Activated gamma-delta T cell (primary cell): ENCODE results near the gene PDZD2.
"Not testable (repeated sequence)": the region's sequence is repeated elsewhere in the genome, so short reads cannot be mapped to it uniquely, and the experiment has no call there.

ENCODE experiments used
- DNase-seq: peaks from one replicate; lab custom pipeline; 2025; lab: John Stamatoyannopoulos, UW

The PDZD2 gene

GRCh38 chr5:31769530-31769929, 130.6 kb downstream of the PDZD2 start:
- no peak for DNase-seq

DNA sequence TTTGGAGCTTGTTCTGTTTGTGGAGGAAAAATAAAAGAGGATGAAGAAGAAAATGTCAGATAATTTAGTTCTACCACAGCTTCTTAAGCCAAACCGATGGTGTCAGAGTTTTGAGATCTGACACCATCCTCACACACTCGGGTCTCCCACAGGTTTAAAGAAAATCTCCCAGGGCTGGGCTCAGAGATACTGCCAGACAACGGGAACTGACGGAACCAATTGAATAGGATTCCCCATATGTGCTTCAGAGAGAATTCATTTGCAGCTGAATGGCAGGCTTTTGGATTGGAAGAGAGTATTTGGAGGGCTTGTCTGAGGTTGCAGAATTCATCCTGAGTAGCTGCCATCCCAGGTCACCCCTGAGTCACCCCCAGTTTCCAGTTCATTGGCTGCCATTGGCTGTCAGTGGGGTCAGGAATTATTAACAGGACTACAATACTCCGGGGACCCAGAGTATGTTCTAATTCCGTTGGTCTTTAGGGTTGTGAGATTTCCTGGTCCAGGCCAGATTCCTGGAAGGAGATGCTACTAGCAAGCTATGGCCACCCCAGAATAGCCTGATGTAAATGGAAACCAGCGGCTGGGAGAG, 131.3 kb downstream of the PDZD2 start:
- DNase-seq = no peak

- DNase-seq = no peak
Measured at GRCh38 chr5:31770998-31771397, 132.1 kb downstream of the PDZD2 start.

DNA sequence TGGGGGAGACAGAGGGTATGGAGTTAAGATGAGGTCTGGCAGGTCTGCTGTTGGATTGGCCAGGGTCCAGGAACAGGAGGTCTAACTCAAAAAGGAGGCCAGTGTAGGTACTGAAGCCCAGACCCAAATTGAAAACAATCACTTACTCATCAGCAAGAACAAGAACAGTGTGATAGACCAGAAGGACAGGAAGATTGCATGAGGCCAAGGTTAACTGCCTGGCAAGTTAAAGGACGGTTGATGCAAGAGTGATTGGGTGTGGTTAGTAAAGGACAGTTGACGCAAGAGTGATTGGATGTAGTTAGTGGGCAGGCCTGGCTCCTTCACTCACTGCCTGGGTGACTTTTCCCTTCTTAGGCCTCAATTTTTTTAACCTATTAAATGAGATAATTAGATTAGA, 132.6 kb downstream of the PDZD2 start:
- DNase-seq = no peak

DNA sequence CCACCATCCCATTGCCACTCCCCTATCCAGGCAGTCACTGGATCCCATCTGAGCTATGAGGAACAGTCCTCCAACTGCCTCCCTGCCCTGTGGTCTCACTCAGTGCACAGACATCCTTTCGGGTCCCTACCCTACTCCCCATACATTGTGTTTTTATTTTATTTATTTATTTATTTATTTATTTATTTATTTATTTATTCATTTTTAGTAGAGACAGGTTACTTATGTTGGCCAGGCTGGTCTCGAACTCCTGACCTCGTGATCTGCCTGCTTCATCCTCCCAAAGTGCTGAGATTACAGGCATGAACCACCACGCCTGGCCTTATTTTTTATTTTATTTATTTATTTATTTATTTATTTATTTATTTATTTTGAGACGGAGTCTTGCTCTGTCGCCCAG, 137.4 kb downstream of the PDZD2 start:
- not testable (repeated sequence) for DNase-seq

- DNase-seq = peak; percentile 8
Measured at GRCh38 chr5:31776976-31777651, 138.2 kb downstream of the PDZD2 start.

DNA sequence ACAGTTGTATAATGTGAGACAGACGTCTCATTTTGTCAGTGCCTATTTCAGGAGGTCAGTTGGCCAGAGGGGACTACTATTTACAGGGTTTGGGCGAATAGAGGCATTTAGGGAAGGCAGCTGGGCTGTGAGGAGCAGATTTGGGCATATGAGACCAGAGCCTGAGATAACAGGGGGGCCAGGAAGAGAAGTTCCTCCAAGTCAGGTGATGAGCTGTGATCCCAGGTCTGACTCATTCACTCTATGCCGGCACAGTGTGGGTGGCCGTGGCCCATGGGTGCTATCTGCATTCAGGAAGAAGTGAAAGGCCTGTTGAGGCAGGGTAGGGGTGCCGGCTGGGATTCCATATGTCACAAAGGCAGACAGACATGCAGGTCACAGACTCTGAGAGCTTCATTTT, 142.8 kb downstream of the PDZD2 start:
- DNase-seq = no peak

DNA sequence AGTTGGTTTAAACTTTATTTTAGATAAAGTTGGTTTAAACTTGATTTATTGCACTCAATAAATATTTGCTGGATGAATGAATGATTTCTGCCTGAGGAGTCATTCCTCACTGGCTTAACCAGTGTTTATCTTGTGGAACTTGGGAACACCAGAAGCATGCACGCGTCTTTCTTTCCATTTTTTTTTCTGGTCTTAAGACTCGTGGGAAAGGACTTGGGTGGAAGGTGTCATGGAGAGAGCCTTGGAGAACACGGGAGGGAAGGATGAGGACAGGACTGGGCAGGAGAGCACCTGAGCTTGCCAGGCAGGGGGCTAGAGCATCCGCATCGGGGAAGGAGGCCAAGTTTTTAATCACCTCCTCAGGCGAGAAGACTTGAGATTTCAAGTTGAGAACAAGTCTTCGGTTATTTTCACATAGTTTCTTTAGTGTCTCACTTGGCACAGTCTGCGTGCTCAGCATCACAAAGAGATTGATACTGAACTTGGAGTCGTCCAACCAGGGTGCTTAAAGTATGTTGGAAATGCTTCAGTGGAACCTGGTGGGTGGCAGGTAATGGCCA, 144.2 kb downstream of the PDZD2 start:
- DNase-seq = no peak

DNA sequence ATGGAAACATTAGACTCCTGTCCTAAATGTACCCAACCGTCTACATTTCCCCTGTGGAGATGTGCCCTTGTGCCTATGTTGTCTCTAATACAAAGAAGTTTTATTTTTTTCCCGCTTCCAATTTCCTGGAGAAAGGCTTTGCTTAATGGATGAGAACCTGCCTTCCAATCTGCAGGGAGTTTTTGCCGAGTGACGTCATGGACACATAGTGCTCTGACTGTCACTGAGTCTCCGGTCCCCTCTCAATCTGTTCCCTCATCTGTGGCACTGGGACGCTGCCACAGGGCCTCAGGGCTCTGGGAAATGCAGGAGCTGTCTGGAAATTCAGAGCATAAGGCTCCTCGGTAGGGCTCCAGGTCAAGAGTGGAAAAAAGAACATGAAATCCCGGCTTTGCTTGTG, 144.8 kb downstream of the PDZD2 start:
- DNase-seq = no peak

GRCh38 chr5:31786090-31786631, 147.2 kb downstream of the PDZD2 start:
- no peak for DNase-seq

- DNase-seq = no peak
Measured at GRCh38 chr5:31794009-31794408, 155.1 kb downstream of the PDZD2 start.

DNA sequence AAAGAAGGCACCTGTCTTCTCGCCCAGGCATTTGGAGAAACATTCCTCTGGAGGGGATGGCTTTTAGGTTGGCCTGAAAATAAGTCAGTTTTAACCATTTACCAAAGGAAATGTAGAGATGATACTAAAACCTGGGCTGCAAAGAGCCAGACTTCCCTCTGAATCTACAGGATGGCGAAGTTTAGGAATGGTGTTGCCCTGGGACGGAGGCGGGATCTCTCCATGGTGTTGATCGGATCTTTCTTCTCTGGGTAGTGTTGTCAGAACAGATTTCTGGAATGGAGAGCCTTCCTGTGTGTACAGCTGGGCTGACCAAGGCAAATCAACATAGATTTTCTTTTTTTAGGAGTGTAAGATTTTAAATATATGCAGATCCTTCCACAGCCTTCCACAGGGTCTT, 159.2 kb downstream of the PDZD2 start:
- no peak for DNase-seq

DNA sequence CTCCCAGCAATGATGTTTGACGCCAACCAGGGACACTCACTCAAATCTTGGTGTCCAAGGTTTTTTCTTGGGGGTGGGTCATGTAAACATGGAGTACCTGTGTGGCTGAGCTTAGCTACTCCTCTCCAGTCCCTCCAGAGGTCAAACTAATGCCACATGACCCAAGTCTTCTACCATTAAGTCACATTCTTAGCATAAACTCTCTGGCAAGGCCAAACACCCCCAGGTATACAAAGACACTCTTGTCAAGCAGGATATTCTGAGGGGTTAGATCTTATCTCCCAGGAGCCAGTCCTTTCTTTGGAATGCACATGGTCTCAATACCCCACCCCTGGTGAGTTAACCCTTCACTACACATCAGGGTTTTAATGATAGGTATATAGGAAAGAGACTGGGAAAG, 161.4 kb downstream of the PDZD2 start:
- no peak for DNase-seq

DNA sequence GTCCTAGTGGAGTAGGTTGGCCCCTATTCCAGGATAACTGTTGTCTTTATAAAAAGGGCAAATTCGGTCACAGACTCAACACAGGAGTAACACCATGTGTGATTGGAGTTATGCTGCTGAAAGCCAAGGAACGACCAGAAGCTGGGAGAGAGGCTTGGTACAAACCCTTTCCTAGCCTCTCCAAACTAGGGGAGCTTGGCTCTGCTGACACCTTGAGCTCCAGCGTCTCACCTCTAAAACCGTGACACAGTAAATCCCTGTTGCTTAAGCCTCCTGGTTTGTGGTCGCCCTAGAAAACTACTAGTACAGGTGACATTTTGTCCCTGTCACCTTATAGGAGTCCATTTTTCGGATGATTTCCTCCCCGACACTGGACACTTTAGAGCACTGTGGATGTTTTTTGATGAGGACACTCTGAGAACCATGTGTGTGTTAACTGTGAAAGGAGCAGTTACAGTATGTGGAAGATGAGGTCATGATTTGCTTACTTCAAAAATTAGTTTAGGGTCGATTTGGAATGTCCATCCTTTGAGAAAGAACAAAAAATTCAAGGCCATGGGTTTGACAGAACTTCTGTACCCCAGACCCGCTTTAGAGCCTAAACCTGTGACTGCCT, 167.0 kb downstream of the PDZD2 start:
- no peak for DNase-seq

GRCh38 chr5:31806561-31806960, 167.6 kb downstream of the PDZD2 start:
- no peak for DNase-seq

GRCh38 chr5:31807789-31808540, 169.0 kb downstream of the PDZD2 start:
- no peak for DNase-seq

DNA sequence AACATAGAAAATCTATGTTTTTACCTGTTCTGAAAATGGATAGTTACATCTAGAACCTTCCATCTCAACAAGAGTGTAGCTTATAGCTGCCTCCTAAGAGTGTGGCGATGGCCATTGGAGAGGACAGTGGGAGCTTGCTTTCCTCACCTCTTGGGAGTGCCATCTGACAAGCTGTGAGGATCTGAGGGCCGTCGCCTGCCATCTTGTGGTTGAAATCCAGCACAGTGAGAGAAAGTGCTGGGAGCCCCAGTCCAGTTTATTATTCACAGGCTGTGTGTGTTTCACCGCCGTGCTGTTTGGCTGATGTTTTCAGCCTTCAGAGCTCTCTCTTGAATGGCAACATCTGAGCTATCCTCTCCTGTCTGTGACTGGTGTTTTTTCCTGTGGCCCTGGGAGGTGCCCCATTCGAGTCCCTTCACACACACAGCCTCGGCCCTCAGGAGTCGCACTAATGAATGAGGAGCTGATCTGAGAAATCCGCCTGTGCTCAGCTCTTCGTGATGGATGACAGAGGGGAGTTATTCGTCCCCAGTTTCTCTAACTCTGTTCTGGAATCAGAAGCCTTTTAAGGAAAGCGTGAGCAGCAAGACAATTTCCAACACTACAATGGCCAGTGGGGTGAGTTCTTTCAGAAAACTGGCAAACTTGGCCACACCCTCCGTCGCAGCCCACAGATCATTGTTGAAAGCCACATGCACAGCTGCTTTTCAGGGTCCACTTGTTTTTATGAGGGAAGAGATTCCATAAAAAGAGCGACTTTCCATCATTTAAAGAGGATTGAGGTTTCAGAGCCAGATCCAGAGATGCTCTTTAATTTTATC, 170.3 kb downstream of the PDZD2 start:
- DNase-seq = no peak

- DNase-seq = no peak
Measured at GRCh38 chr5:31811210-31811609, 172.3 kb downstream of the PDZD2 start.

GRCh38 chr5:31815376-31815775, 176.4 kb downstream of the PDZD2 start:
- DNase-seq = no peak

GRCh38 chr5:31819926-31820516, 181.1 kb downstream of the PDZD2 start:
- no peak for DNase-seq

DNA sequence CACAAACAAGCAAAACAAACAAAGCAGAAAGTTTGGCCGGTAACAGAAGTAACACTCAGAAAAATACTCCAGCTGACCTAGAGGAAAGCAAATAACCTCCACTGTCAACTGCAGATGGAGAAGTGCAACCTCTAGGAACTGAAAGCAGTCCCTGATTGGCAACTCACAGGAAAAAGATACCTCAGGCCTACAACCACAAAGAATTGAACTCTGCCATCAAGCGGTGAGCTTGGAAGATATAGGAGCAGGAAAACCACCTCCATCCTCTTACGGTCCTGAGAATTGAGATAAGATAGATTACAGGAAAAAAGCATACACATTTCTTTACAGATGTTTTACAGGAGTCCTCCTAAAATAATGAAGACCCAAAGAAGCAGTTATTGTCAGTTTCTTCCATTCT, 184.5 kb downstream of the PDZD2 start:
- DNase-seq = no peak
